M059J (cell line): Measurements from ENCODE around the gene BMERB1. TPM values are rescaled to one million over a fixed set of nuclear protein-coding genes. Genes with fewer than 3 reads are reported as not detected.
"Not testable (repeated sequence)": the region's sequence is repeated elsewhere in the genome, so short reads cannot be mapped to it uniquely, and the experiment has no call there.

Experiments
- DNase-seq: peaks from one replicate; pipeline ENCODE4 v3.0.0-alpha.2; 2012; ENCODE audit warnings: low read depth
- total RNA-seq: library from RNA; depleted of rRNA; stranded (reverse); fragments of >200 nt; shearing (Covaris generic); gene quantifications from 2 replicates; pipeline ENCODE4 v1.2.3, GENCODE V29; 2014

The BMERB1 gene
- total RNA-seq, 1 experiment from 2014 or later = 25.5 TPM

GRCh38 chr16:15557258-15557657, 122.9 kb downstream of the BMERB1 start:
- DNase-seq = no peak

GRCh38 chr16:15559176-15559575, 124.8 kb downstream of the BMERB1 start:
- DNase-seq = no peak

- no peak for DNase-seq
Observed at GRCh38 chr16:15564604-15565339, 130.4 kb downstream of the BMERB1 start.

GRCh38 chr16:15566095-15566494, 131.7 kb downstream of the BMERB1 start:
- DNase-seq = no peak

GRCh38 chr16:15567823-15568222, 133.4 kb downstream of the BMERB1 start:
- no peak for DNase-seq

- not testable (repeated sequence) for DNase-seq
Observed at GRCh38 chr16:15570666-15571065, 136.3 kb downstream of the BMERB1 start.

GRCh38 chr16:15571557-15571956, 137.2 kb downstream of the BMERB1 start:
- no peak for DNase-seq

GRCh38 chr16:15572329-15573001, 138.1 kb downstream of the BMERB1 start:
- DNase-seq = no peak

GRCh38 chr16:15573274-15573895, 139.0 kb downstream of the BMERB1 start:
- DNase-seq = no peak

GRCh38 chr16:15573896-15574613, 139.7 kb downstream of the BMERB1 start:
- DNase-seq = not testable (repeated sequence)

- no peak for DNase-seq
Observed at GRCh38 chr16:15574614-15574948, 140.2 kb downstream of the BMERB1 start.

- no peak for DNase-seq
Observed at GRCh38 chr16:15575293-15576049, 141.1 kb downstream of the BMERB1 start.

- DNase-seq = no peak
Observed at GRCh38 chr16:15576960-15577958, 142.9 kb downstream of the BMERB1 start.

- no peak for DNase-seq
Observed at GRCh38 chr16:15578824-15579223, 144.4 kb downstream of the BMERB1 start.

- DNase-seq = no peak
Observed at GRCh38 chr16:15581127-15581815, 146.9 kb downstream of the BMERB1 start.

- no peak for DNase-seq
Observed at GRCh38 chr16:15583526-15583925, 149.1 kb downstream of the BMERB1 start.

- DNase-seq = no peak
Observed at GRCh38 chr16:15585956-15586355, 151.6 kb downstream of the BMERB1 start.

- no peak for DNase-seq
Observed at GRCh38 chr16:15586716-15587115, 152.3 kb downstream of the BMERB1 start.

- DNase-seq = no peak
Observed at GRCh38 chr16:15587152-15587825, 152.9 kb downstream of the BMERB1 start.
